A549 (cell line): Measurements from ENCODE around the gene SPIB.

Source experiments
- CTCF ChIP-seq: fragments of >200 bp; sonication (Bioruptor Twin); formaldehyde crosslinking; IDR thresholded peaks from 3 replicates; pipeline ENCODE4 v1.5.1; 2016
- JUN ChIP-seq, 2 experiments: fragments of >200 bp; sonication (Bioruptor Twin); formaldehyde crosslinking; IDR thresholded peaks; 2 replicates in 1 of 2; 3 replicates in 1 of 2; pipeline ENCODE4 v1.6.1; 2016 to 2017
- REST ChIP-seq: fragments of 200-600 bp; sonication (generic); IDR thresholded peaks from 2 replicates; pipeline ENCODE4 v1.6.1; 2016; ENCODE audit warnings: antibody characterized with exemption, mild to moderate bottlenecking, moderate library complexity

- TF ChIP-seq JUN (IDR thresholded peaks at IDR 0.05) (no peak), REST (no peak), CTCF (no peak)
These were observed 40.3 kb downstream of the SPIB start for GRCh38 chr19:50459067-50459456.
